GM12878 (cell line): ENCODE results near the gene RUNX3. TPM values are rescaled to one million over a fixed set of nuclear protein-coding genes. Genes with fewer than 3 reads are reported as not detected.

Source experiments
- ATAC-seq: fragments of 200-7000 bp; cut with Tn5 transposase; 3 replicates; pipeline ENCODE4 v1.9.1; 2020; ENCODE audit warnings: mild to moderate bottlenecking, moderate library complexity
- BruUV-seq: library from RNA; stranded (reverse); fragments of 400-500 nt; replicated peaks from 2 replicates; lab custom pipeline; 2021; lab: Mats Ljungman, UMichigan
- CTCF ChIA-PET: fragments of 300-600 bp; sonication (Branson Sonifier 250); formaldehyde crosslinking; extraction: SDS; loops from one replicate; lab custom pipeline; 2021; ENCODE audit warnings: inconsistent platforms; lab: Yijun Ruan, JAX
- POLR2A ChIA-PET: fragments of 350-600 bp; formaldehyde crosslinking; extraction: SDS; loops from one replicate; lab custom pipeline; 2021; ENCODE audit warnings: inconsistent platforms; lab: Charles Lee
- RAD21 ChIA-PET: fragments of 300-600 bp; sonication (Branson Sonifier 250); formaldehyde crosslinking; loops from one replicate; lab custom pipeline; 2023; ENCODE audit warnings: antibody characterized with exemption; ENCODE audit not compliant: unreplicated experiment; lab: Charles Lee
- SMC1A ChIA-PET: fragments of 300-600 bp; sonication (Branson Sonifier 250); formaldehyde crosslinking; loops from one replicate; lab custom pipeline; 2023; ENCODE audit not compliant: unreplicated experiment, uncharacterized antibody; lab: Charles Lee
- DNase-seq: peaks from one replicate; pipeline ENCODE4 v3.0.0-alpha.2; 2011; ENCODE audit warnings: low read depth, low spot score
- FAIRE-seq: peaks from 3 replicates; lab custom pipeline; 2011; peaks lifted over from hg19 to GRCh38; lab: Jason Lieb, UNC
- H2AFZ ChIP-seq: 2 replicates; pipeline ENCODE4 v1.6.0; 2011; ENCODE audit warnings: low read depth, low read length, control low read depth; ENCODE audit not compliant: control insufficient read depth
- H3K27ac ChIP-seq: 2 replicates; pipeline ENCODE4 v1.5.1; 2011; ENCODE audit warnings: control low read depth; ENCODE audit not compliant: control insufficient read depth, insufficient read depth
- H3K27me3 ChIP-seq, 2 experiments: replicated peaks in 1 of 2; 2 replicates each; pipeline versions ENCODE4 v1.6.0 to v1.6.1; 2011; ENCODE audit warnings: low read length in 1 of 2; ENCODE audit not compliant: control insufficient read depth in 2 of 2, insufficient read depth in 2 of 2
- H3K36me3 ChIP-seq, 2 experiments: 2 replicates each; pipeline ENCODE4 v1.5.1; 2011; ENCODE audit warnings: low read length in 1 of 2; ENCODE audit not compliant: control insufficient read depth in 2 of 2, insufficient read depth in 2 of 2
- H3K4me1 ChIP-seq: 2 replicates; pipeline ENCODE4 v1.6.1; 2011; ENCODE audit warnings: mild to moderate bottlenecking, low read length, moderate library complexity, mixed read lengths; ENCODE audit not compliant: control insufficient read depth, insufficient read depth
- H3K4me2 ChIP-seq: 2 replicates; pipeline ENCODE4 v1.6.0; 2011; ENCODE audit warnings: control low read depth; ENCODE audit not compliant: control insufficient read depth, insufficient read depth
- H3K4me3 ChIP-seq: fragments of 200-600 bp; sonication (generic); 2 replicates; pipeline ENCODE4 v1.5.1; 2016
- H3K79me2 ChIP-seq: 2 replicates; pipeline ENCODE4 v1.6.0; 2011; ENCODE audit warnings: low read length; ENCODE audit not compliant: control insufficient read depth, insufficient read depth
- H3K9ac ChIP-seq: 2 replicates; pipeline ENCODE4 v1.8.0; 2011; ENCODE audit warnings: low read length, control low read depth, mixed read lengths; ENCODE audit not compliant: control insufficient read depth, insufficient read depth
- H3K9me3 ChIP-seq: replicated peaks from 3 replicates; pipeline ENCODE4 v1.5.1; 2011; ENCODE audit warnings: mild to moderate bottlenecking, low read length; ENCODE audit not compliant: control insufficient read depth, insufficient read depth
- H4K20me1 ChIP-seq: 2 replicates; pipeline ENCODE4 v1.6.0; 2011; ENCODE audit not compliant: control insufficient read depth, insufficient read depth
- CBFB ChIP-seq: IDR thresholded peaks from 2 replicates; pipeline ENCODE4 v1.6.1; 2016; ENCODE audit warnings: antibody characterized with exemption, low read depth
- CEBPB ChIP-seq, 2 experiments: fragments of 150-350 bp in 1 of 2; IDR thresholded peaks; 2 replicates each; pipeline ENCODE4 v1.6.1; 2012 to 2014; ENCODE audit warnings: low read depth in 2 of 2, low read length in 2 of 2, borderline replicate concordance in 1 of 2, inconsistent platforms in 1 of 2
- IKZF2 ChIP-seq, 2 experiments: fragments of 450-650 bp; IDR thresholded peaks; 2 replicates each; pipeline ENCODE4 v1.6.1; 2017; ENCODE audit warnings: mild to moderate bottlenecking in 2 of 2, moderate library complexity in 2 of 2
- KLF5 ChIP-seq: fragments of 450-650 bp; IDR thresholded peaks from 2 replicates; pipeline ENCODE4 v1.6.1; 2014; ENCODE audit warnings: mild to moderate bottlenecking; ENCODE audit not compliant: partially characterized antibody
- POLR2A ChIP-seq: IDR thresholded peaks from 2 replicates; pipeline ENCODE4 v1.6.1; 2011; ENCODE audit warnings: low read depth, mild to moderate bottlenecking, low read length
- POLR2AphosphoS2 ChIP-seq: IDR thresholded peaks from 2 replicates; pipeline ENCODE4 v1.6.1; 2011; ENCODE audit warnings: low read depth, mild to moderate bottlenecking, low read length, improper control_type of control experiment, moderate library complexity
- POU2F2 ChIP-seq: IDR thresholded peaks from 3 replicates; pipeline ENCODE4 v1.6.1; 2011; ENCODE audit warnings: low read depth, mild to moderate bottlenecking, low read length, borderline replicate concordance
- RAD51 ChIP-seq: fragments of 450-650 bp; IDR thresholded peaks from 2 replicates; pipeline ENCODE4 v1.6.1; 2016; ENCODE audit warnings: moderate library complexity, mild to moderate bottlenecking, inconsistent platforms
- WGBS: methylation state at CpG from one replicate; pipeline ENCODE4 v1.1.6; 2016; ENCODE audit warnings: low lambda C conversion rate; ENCODE audit not compliant: insufficient replicate concordance, insufficient coverage; ENCODE audit errors: missing lambda C conversion rate; 5-methylcytosine and 5-hydroxymethylcytosine counted together
- in situ Hi-C: fragments of 300-500 bp; cut with MboI; formaldehyde crosslinking; loops from 9 replicates; pipeline ENCODE4 v1.14.3; 2018; ENCODE audit warnings: mixed read lengths
- intact Hi-C: fragments of 100-400 bp; cut with micrococcal nuclease; formaldehyde crosslinking; loops from one replicate; pipeline ENCODE4 v1.14.2; 2022; ENCODE audit not compliant: unreplicated experiment
- polyA plus RNA-seq, 11 experiments: library from polyadenylated mRNA; depleted of rRNA in 4 of 11; unstranded in 6 of 11; stranded (reverse) in 5 of 11; fragments of >200 nt; fragmentation: Nextera tagmentation in 4 of 11; fragmentation: Illumina TruSeq in 1 of 11; extraction: Ambion mirVana in 4 of 11; extraction: Trizol in 1 of 11; gene quantifications; 1 replicate in 1 of 11; 2 replicates in 10 of 11; pipeline versions ENCODE4 v1.2.1 to v1.2.3, GENCODE V29; 2011 to 2016; ENCODE audit warnings: inconsistent platforms in 2 of 11, missing spikeins in 2 of 11, low read depth in 1 of 11
- total RNA-seq, 4 experiments: library from RNA; depleted of rRNA in 3 of 4; stranded (reverse); fragments of >200 nt in 3 of 4; fragmentation: Illumina TruSeq in 1 of 4; extraction: Trizol in 1 of 4; gene quantifications; 2 replicates each; pipeline versions ENCODE4 v1.2.1 to v1.2.3, GENCODE V29; 2013 to 2021
- TF ChIP-seq, protein P1 (sequence below): fragments of 450-650 bp; IDR thresholded peaks from 2 replicates; pipeline ENCODE4 v1.6.1; 2017; ENCODE audit warnings: mild to moderate bottlenecking, moderate library complexity
- TF ChIP-seq, protein P2 (sequence below), 3 experiments: IDR thresholded peaks in 2 of 3; conservative IDR thresholded peaks in 1 of 3; 2 replicates each; pipeline ENCODE4 v1.5.1; 2011; ENCODE audit warnings: low read depth in 3 of 3, low read length in 3 of 3, mild to moderate bottlenecking in 3 of 3, control low read depth in 2 of 3, moderate library complexity in 2 of 3, inconsistent platforms in 1 of 3, mixed read lengths in 1 of 3; ENCODE audit not compliant: control insufficient read depth in 2 of 3, insufficient read depth in 1 of 3; ENCODE audit errors: extremely low read depth in 1 of 3
- TF ChIP-seq, protein P3 (sequence below): fragments of 450-650 bp; IDR thresholded peaks from 2 replicates; pipeline ENCODE4 v1.6.1; 2017; ENCODE audit warnings: mild to moderate bottlenecking

The RUNX3 gene
- total and polyA plus RNA-seq, 10 of the 15 experiments (the other 5 are each of a cell fraction or from before 2014, with no cell fraction given): 19.0 to 151 (median 31.4) TPM

DNA sequence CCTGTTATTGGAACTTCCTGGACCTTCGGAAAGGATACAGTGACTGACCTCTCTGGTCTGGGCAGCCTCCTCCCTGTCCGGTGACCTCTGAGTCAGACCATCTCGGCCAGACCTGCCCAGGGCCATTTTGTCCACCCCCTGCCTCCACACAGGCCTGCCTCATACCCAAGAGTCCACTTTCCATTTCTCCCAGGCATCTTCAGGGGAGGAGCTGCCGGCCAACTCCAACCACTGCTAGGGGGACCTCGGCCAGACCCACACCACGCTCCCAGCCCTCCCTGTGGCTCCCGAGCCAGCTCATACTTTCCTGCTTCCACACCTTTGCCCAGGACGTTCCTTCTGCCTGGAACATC is 29.5 kb upstream of the RUNX3 start (continued):
- TF ChIP-seq, protein P1, sequence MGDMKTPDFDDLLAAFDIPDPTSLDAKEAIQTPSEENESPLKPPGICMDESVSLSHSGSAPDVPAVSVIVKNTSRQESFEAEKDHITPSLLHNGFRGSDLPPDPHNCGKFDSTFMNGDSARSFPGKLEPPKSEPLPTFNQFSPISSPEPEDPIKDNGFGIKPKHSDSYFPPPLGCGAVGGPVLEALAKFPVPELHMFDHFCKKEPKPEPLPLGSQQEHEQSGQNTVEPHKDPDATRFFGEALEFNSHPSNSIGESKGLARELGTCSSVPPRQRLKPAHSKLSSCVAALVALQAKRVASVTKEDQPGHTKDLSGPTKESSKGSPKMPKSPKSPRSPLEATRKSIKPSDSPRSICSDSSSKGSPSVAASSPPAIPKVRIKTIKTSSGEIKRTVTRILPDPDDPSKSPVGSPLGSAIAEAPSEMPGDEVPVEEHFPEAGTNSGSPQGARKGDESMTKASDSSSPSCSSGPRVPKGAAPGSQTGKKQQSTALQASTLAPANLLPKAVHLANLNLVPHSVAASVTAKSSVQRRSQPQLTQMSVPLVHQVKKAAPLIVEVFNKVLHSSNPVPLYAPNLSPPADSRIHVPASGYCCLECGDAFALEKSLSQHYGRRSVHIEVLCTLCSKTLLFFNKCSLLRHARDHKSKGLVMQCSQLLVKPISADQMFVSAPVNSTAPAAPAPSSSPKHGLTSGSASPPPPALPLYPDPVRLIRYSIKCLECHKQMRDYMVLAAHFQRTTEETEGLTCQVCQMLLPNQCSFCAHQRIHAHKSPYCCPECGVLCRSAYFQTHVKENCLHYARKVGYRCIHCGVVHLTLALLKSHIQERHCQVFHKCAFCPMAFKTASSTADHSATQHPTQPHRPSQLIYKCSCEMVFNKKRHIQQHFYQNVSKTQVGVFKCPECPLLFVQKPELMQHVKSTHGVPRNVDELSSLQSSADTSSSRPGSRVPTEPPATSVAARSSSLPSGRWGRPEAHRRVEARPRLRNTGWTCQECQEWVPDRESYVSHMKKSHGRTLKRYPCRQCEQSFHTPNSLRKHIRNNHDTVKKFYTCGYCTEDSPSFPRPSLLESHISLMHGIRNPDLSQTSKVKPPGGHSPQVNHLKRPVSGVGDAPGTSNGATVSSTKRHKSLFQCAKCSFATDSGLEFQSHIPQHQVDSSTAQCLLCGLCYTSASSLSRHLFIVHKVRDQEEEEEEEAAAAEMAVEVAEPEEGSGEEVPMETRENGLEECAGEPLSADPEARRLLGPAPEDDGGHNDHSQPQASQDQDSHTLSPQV: 0 out of 2 replicates have a peak, but pooled peaks have one; percentile 42
- TF ChIP-seq, all 136 proteins: peak for 3

DNA sequence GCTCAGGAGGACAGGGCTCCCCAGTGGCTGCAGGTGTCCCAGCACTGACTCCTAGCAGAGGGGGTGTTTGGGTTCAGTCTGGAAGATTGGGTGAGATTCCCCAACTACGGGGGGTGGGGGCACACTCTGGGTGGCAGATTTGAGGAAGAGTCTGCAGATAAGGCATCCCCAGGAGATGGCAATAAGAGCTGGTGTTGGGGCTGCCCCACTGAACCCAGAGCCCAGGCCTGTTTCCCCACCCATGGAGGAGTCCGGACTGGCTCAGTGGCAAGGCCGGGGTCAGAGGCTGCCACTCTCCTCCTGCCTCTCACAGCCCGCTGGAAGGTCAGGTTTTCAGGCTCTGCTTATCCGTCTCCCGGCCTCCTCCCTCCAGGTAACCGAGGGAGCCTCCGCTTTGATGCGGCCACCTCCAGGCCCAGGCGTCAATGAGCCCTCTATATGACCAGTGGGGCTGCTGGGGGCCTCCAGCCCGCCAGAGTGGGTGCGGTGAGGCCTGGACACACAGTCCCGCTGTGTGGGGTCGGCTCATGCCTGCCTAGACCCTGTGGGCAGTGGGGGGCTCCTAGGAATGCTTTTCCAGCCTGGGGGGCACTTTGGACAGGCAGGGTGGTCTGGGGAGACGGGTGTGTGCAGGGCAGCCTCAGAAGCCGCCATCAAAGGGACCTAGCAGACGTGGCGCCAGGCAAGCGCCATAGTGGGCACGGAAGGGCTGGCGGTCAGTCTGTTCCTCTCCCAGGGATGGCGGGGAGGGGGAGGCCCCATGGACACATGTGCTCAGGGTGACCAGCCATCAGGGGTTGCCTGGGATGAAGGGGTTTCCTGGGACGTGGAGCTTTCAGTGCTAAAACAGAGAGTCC is 28.9 kb upstream of the RUNX3 start:
- no peak overlapping the region for H2AFZ ChIP-seq
- H3K27me3 ChIP-seq: no peaks in the 10 kb centered on the region
- ATAC-seq: no peak
- H3K9me3 ChIP-seq: no peaks in the 10 kb centered on the region
- POLR2A ChIA-PET: interaction anchor here (1.0 to 13.4 kb wide), 7 partner anchors 12 to 141 kb away, joined by 3 to 220 read pairs (median 14); no protein-coding TSS in a partner anchor
- intact Hi-C loops (loop anchor here (5.0 kb wide), 1 partner anchor 248 kb away; no protein-coding TSS in a partner anchor), in situ Hi-C loops (no loop called here)
- no TSS peak for BruUV-seq
- RAD21 ChIA-PET: interaction anchor here (1.1 to 10.4 kb wide), 12 partner anchors 8 to 142 kb away, joined by 3 to 214 read pairs (median 5); partner anchors contain the start of gene RUNX3
- CTCF ChIA-PET: interaction anchor here (1.0 to 18.6 kb wide), 10 partner anchors 7 to 247 kb away, joined by 4 to 396 read pairs (median 22); partner anchors contain the start of gene RUNX3
- FAIRE-seq: no peak
- H3K4me2 ChIP-seq: peak overlapping the region; percentile 95
- peak overlapping the region; percentile 97 for H3K4me3 ChIP-seq
- H3K9ac ChIP-seq: peak overlapping the region; percentile 91
- H3K36me3 ChIP-seq: peaks cover 19 to 26% of the 10 kb centered on the region in 2 experiments
- SMC1A ChIA-PET: interaction anchor here (0.6 to 18.5 kb wide), 11 partner anchors 7 to 247 kb away, joined by 3 to 391 read pairs (median 9); partner anchors contain the start of gene RUNX3
- peaks cover 66% of the 10 kb centered on the region for H3K4me1 ChIP-seq
- peaks cover 2% of the 10 kb centered on the region; the same call in 1 of the 2 replicates for H4K20me1 ChIP-seq
- WGBS: 81% methylated on average over 23 of the region's 23 CpGs
- H3K79me2 ChIP-seq: peaks cover 100% of the 10 kb centered on the region
- no peak for DNase-seq
- H3K27ac ChIP-seq: peak overlapping the region; percentile 98
- TF ChIP-seq CBFB (no peak), POLR2AphosphoS2 (0 out of 2 replicates have a peak, but pooled peaks have one; percentile 37), CEBPB (IDR thresholded peaks at IDR 0.05; ENCODE audit: borderline replicate concordance in 1 of 2, low read depth in 2 of 2, low read length in 2 of 2) (no peak), POLR2A (peak; percentile 16), POU2F2 (0 out of 3 replicates have a peak, but pooled peaks have one; percentile 2), IKZF2 (IDR thresholded peaks at IDR 0.05) (no peak), KLF5 (no peak), RAD51 (no peak)
- TF ChIP-seq, protein P2, sequence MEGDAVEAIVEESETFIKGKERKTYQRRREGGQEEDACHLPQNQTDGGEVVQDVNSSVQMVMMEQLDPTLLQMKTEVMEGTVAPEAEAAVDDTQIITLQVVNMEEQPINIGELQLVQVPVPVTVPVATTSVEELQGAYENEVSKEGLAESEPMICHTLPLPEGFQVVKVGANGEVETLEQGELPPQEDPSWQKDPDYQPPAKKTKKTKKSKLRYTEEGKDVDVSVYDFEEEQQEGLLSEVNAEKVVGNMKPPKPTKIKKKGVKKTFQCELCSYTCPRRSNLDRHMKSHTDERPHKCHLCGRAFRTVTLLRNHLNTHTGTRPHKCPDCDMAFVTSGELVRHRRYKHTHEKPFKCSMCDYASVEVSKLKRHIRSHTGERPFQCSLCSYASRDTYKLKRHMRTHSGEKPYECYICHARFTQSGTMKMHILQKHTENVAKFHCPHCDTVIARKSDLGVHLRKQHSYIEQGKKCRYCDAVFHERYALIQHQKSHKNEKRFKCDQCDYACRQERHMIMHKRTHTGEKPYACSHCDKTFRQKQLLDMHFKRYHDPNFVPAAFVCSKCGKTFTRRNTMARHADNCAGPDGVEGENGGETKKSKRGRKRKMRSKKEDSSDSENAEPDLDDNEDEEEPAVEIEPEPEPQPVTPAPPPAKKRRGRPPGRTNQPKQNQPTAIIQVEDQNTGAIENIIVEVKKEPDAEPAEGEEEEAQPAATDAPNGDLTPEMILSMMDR (IDR thresholded peaks at IDR 0.05 in 2 of 3, conservative IDR thresholded peaks at IDR 0.05 in 1 of 3; ENCODE audit: control insufficient read depth in 2 of 3, extremely low read depth in 1 of 3, insufficient read depth in 1 of 3, low read depth in 3 of 3, low read length in 3 of 3): no peak
- TF ChIP-seq, protein P3, sequence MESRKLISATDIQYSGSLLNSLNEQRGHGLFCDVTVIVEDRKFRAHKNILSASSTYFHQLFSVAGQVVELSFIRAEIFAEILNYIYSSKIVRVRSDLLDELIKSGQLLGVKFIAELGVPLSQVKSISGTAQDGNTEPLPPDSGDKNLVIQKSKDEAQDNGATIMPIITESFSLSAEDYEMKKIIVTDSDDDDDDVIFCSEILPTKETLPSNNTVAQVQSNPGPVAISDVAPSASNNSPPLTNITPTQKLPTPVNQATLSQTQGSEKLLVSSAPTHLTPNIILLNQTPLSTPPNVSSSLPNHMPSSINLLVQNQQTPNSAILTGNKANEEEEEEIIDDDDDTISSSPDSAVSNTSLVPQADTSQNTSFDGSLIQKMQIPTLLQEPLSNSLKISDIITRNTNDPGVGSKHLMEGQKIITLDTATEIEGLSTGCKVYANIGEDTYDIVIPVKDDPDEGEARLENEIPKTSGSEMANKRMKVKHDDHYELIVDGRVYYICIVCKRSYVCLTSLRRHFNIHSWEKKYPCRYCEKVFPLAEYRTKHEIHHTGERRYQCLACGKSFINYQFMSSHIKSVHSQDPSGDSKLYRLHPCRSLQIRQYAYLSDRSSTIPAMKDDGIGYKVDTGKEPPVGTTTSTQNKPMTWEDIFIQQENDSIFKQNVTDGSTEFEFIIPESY: peak; percentile 83; the same call in 1 of the 2 replicates
